K562 (cell line): ENCODE measurements around the gene HTR2C. TPM values are rescaled to one million over a fixed set of nuclear protein-coding genes. Genes with fewer than 3 reads are reported as not detected.

Experiments used
- ATAC-seq: fragments of 200-7000 bp; cut with Tn5 transposase; 3 replicates; pipeline ENCODE4 v1.9.1; 2020; ENCODE audit warnings: moderate library complexity
- BruUV-seq: library from RNA; stranded (reverse); fragments of 400-500 nt; replicated peaks from 2 replicates; lab custom pipeline; 2021; lab: Mats Ljungman, UMichigan
- CTCF ChIA-PET: fragments of 300-600 bp; formaldehyde crosslinking; extraction: SDS; loops from one replicate; lab custom pipeline; 2021; ENCODE audit warnings: low intra/inter-chr PET ratio; lab: Yijun Ruan, JAX
- POLR2A ChIA-PET: fragments of 300-600, 350-650 bp; sonication (Branson Sonifier 250); formaldehyde crosslinking; extraction: SDS; loops from one replicate; lab custom pipeline; 2021; ENCODE audit warnings: antibody characterized with exemption, inconsistent platforms; lab: Yijun Ruan, JAX
- DNase-seq, 4 experiments: peaks; one replicate each; pipeline versions ENCODE4 v3.0.0 to v3.0.0-alpha.2; 2011 to 2018; ENCODE audit warnings: low spot score in 3 of 4, mixed read lengths in 3 of 4; ENCODE audit errors: extremely low read depth in 1 of 4
- FAIRE-seq: peaks from 2 replicates; lab custom pipeline; 2011; peaks lifted over from hg19 to GRCh38; lab: Jason Lieb, UNC
- H2AFZ ChIP-seq: 2 replicates; pipeline ENCODE4 v1.6.0; 2011; ENCODE audit warnings: low read depth, low read length, control low read depth, inconsistent platforms
- H3K27ac ChIP-seq: fragments of 200-600 bp; 3 replicates; pipeline ENCODE4 v1.8.0; 2011; ENCODE audit warnings: low read depth, mild to moderate bottlenecking, control low read depth, inconsistent platforms, low read length, moderate library complexity, mixed read lengths; ENCODE audit errors: extremely low read depth
- H3K27me3 ChIP-seq, 2 experiments: fragments of 300-600 bp in 1 of 2; 2 replicates in 1 of 2; 3 replicates in 1 of 2; pipeline versions ENCODE4 v1.6.0 to v1.8.0; 2011; ENCODE audit warnings: inconsistent platforms in 2 of 2, low read length in 2 of 2, mild to moderate bottlenecking in 1 of 2, mixed read lengths in 1 of 2, moderate library complexity in 1 of 2; ENCODE audit not compliant: control insufficient read depth in 2 of 2, insufficient read depth in 2 of 2
- H3K36me3 ChIP-seq: fragments of 300-600 bp; 3 replicates; pipeline ENCODE4 v1.8.0; 2011; ENCODE audit warnings: mild to moderate bottlenecking, low read length, inconsistent platforms; ENCODE audit not compliant: control insufficient read depth, insufficient read depth
- H3K4me1 ChIP-seq, 2 experiments: fragments of 200-600 bp in 1 of 2; replicated peaks in 1 of 2; 2 replicates in 1 of 2; 3 replicates in 1 of 2; pipeline versions ENCODE4 v1.5.1 to v1.8.0; 2011; ENCODE audit warnings: inconsistent platforms in 2 of 2, low read length in 2 of 2, mild to moderate bottlenecking in 1 of 2, mixed read lengths in 1 of 2, moderate library complexity in 1 of 2; ENCODE audit not compliant: control insufficient read depth in 2 of 2, insufficient read depth in 2 of 2
- H3K4me2 ChIP-seq: 2 replicates; pipeline ENCODE4 v1.6.1; 2011; ENCODE audit warnings: low read length, control low read depth, inconsistent platforms, mixed read lengths; ENCODE audit not compliant: insufficient read depth
- H3K4me3 ChIP-seq: fragments of 200-600 bp; sonication (generic), shearing (Covaris generic); 2 replicates; pipeline ENCODE4 v1.5.1; 2016; ENCODE audit warnings: control low read depth, inconsistent platforms
- H3K79me2 ChIP-seq: fragments of 200-600 bp; 3 replicates; pipeline ENCODE4 v1.8.0; 2011; ENCODE audit warnings: low read length, inconsistent platforms; ENCODE audit not compliant: control insufficient read depth, insufficient read depth
- H3K9ac ChIP-seq, 2 experiments: 2 replicates each; pipeline versions ENCODE4 v1.6.0 to v1.6.1; 2011; ENCODE audit warnings: low read depth in 2 of 2, low read length in 2 of 2, control low read depth in 1 of 2, inconsistent platforms in 1 of 2, mild to moderate bottlenecking in 1 of 2, mixed read lengths in 1 of 2; ENCODE audit not compliant: insufficient read depth in 1 of 2
- H3K9me1 ChIP-seq: one replicate; pipeline ENCODE4 v1.6.0; 2011; ENCODE audit warnings: inconsistent platforms, mild to moderate bottlenecking, low read length, moderate library complexity; ENCODE audit not compliant: control insufficient read depth, insufficient read depth
- H3K9me3 ChIP-seq: replicated peaks from 2 replicates; pipeline ENCODE4 v1.5.1; 2011; ENCODE audit warnings: low read depth, low read length, inconsistent platforms; ENCODE audit not compliant: control insufficient read depth, insufficient read depth
- H4K20me1 ChIP-seq: replicated peaks from 2 replicates; pipeline ENCODE4 v1.6.1; 2011; ENCODE audit warnings: low read length, inconsistent platforms, mixed read lengths; ENCODE audit not compliant: control insufficient read depth, insufficient read depth
- BDP1 ChIP-seq: IDR thresholded peaks from 3 replicates; pipeline ENCODE4 v1.6.1; 2011; ENCODE audit not compliant: insufficient read length, insufficient read depth
- EWSR1 ChIP-seq: fragments of 450-650 bp; IDR thresholded peaks from 2 replicates; pipeline ENCODE4 v1.6.1; 2018; ENCODE audit warnings: borderline replicate concordance, mild to moderate bottlenecking, low read depth, moderate library complexity; ENCODE audit not compliant: partially characterized antibody
- GATAD2A ChIP-seq: fragments of 450-650 bp; IDR thresholded peaks from 2 replicates; pipeline ENCODE4 v1.6.1; 2017
- NCOA6 ChIP-seq: fragments of 450-650 bp; IDR thresholded peaks from 2 replicates; pipeline ENCODE4 v1.6.1; 2017; ENCODE audit warnings: mild to moderate bottlenecking
- POLR2AphosphoS2 ChIP-seq: IDR thresholded peaks from 2 replicates; pipeline ENCODE4 v1.6.1; 2012; ENCODE audit warnings: low read length, improper control_type of control experiment
- RB1 ChIP-seq: fragments of 450-650 bp; IDR thresholded peaks from 2 replicates; pipeline ENCODE4 v1.6.1; 2017; ENCODE audit warnings: low read depth, mild to moderate bottlenecking
- TAF15 ChIP-seq: fragments of 200-400 bp; formaldehyde crosslinking; IDR thresholded peaks from 2 replicates; pipeline ENCODE4 v1.6.1; 2017; ENCODE audit warnings: mild to moderate bottlenecking, low read depth, low read length, moderate library complexity
- ZBTB1 ChIP-seq: sonication (generic); formaldehyde crosslinking; IDR thresholded peaks from 2 replicates; pipeline ENCODE4 v1.8.1; 2023; ENCODE audit warnings: missing genetic modification reagents, low read depth, mild to moderate bottlenecking, borderline replicate concordance
- ZNF146 ChIP-seq: IDR thresholded peaks from one replicate; pipeline ENCODE4 v1.6.1; 2018; ENCODE audit warnings: missing compliant biosample characterization; ENCODE audit not compliant: unreplicated experiment
- ZNF507 ChIP-seq: conservative IDR thresholded peaks from 2 replicates; pipeline ENCODE4 v1.6.1; 2017; ENCODE audit warnings: missing genetic modification characterization, missing compliant biosample characterization
- WGBS: fragments of 100-300 bp; shearing (Covaris generic); methylation state at CpG from one replicate; pipeline ENCODE4 v1.1.6; 2016; ENCODE audit warnings: low coverage, mixed read lengths; ENCODE audit not compliant: insufficient coverage; ENCODE audit errors: missing lambda C conversion rate; 5-methylcytosine and 5-hydroxymethylcytosine counted together
- in situ Hi-C: fragments of 300-500 bp; cut with MboI; formaldehyde crosslinking; loops from 4 replicates; pipeline ENCODE4 v1.15.0; 2018; ENCODE audit warnings: inconsistent platforms, mixed read lengths
- intact Hi-C: fragments of 100-400 bp; cut with micrococcal nuclease; formaldehyde crosslinking; loops from 2 replicates; pipeline ENCODE4 v1.14.2; 2022
- polyA plus RNA-seq, 8 experiments: library from polyadenylated mRNA; depleted of rRNA in 4 of 8; stranded (reverse) in 5 of 8; unstranded in 3 of 8; fragments of >200 nt; fragmentation: Nextera tagmentation in 2 of 8; fragmentation: Illumina TruSeq in 1 of 8; extraction: Ambion mirVana in 2 of 8; extraction: Trizol in 1 of 8; gene quantifications; 2 replicates each; pipeline versions ENCODE4 v1.2.1 to v1.2.3, GENCODE V29; 2011 to 2014; ENCODE audit warnings: inconsistent platforms in 1 of 8, missing spikeins in 1 of 8
- total RNA-seq, 7 experiments: library from RNA; depleted of rRNA in 6 of 7; stranded (reverse); fragments of >200 nt in 6 of 7; fragmentation: Illumina TruSeq in 2 of 7; extraction: Trizol in 2 of 7; gene quantifications; 2 replicates each; pipeline versions ENCODE4 v1.2.1 to v1.2.3, GENCODE V29; 2011 to 2021; ENCODE audit warnings: low replicate concordance in 1 of 7
- TF ChIP-seq, protein P1 (sequence below): sonication (generic); formaldehyde crosslinking; IDR thresholded peaks from 2 replicates; pipeline ENCODE4 v1.9.0; 2022; ENCODE audit warnings: mild to moderate bottlenecking, missing genetic modification reagents
- TF ChIP-seq, protein P2 (sequence below): fragments of 450-650 bp; formaldehyde crosslinking; IDR thresholded peaks from 2 replicates; pipeline ENCODE4 v1.4.0; 2020; ENCODE audit warnings: mild to moderate bottlenecking, moderate library complexity

HTR2C gene
- total and polyA plus RNA-seq, 9 of the 15 experiments (the other 6 are each of a cell fraction or from before 2014, with no cell fraction given) = 0.04 to 0.22 (median 0.10) TPM

DNA sequence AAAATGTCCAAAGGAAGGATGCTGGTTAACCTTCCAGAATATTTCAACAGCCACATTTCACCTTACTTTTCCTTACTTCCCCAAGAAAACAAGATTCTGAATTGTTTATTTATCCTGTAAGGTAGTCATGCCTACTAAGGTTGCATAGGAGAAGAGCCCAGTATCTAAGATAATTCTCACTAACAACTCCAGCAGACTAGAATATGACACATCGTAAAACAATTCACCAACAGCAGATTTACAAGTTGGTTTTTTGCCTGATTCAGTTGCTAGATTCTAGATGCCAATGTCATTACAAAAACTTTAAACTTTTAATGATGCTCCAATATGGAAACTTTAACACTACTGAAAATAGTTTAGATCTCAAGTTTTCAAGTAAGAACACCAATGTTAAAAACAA lies 257.2 kb downstream of the HTR2C start:
- intact Hi-C loops = no loop called here
- no peaks in the 10 kb centered on the region for H3K79me2 ChIP-seq
- no peaks in the 10 kb centered on the region for H3K36me3 ChIP-seq

More for the DNA sequence above, 257.2 kb downstream of the HTR2C start:
- H3K4me1 ChIP-seq = no peaks in the 10 kb centered on the region
- H3K9me1 ChIP-seq = no peaks in the 10 kb centered on the region
- in situ Hi-C loops = no loop called here
- no peaks in the 10 kb centered on the region for H3K9me3 ChIP-seq
- no TSS peak for BruUV-seq
- ChIA-PET CTCF (no interaction called here), POLR2A (no interaction called here)
- FAIRE-seq = no peak
- DNase-seq = no peak
- ATAC-seq = no peak
- H3K4me2 ChIP-seq = no peak overlapping the region
- H3K27me3 ChIP-seq = no peaks in the 10 kb centered on the region
- TF ChIP-seq POLR2AphosphoS2 = no peak
- no peak for TF ChIP-seq ZNF507 (tag)
- no peak for TF ChIP-seq NCOA6
- TF ChIP-seq ZBTB1 (CRISPR knock-in tag) = no peak
- TF ChIP-seq RB1 = no peak
- no peak for TF ChIP-seq GATAD2A
- no peak for TF ChIP-seq ZNF146
- TF ChIP-seq, protein P1, sequence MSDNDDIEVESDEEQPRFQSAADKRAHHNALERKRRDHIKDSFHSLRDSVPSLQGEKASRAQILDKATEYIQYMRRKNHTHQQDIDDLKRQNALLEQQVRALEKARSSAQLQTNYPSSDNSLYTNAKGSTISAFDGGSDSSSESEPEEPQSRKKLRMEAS (CRISPR knock-in tag) = no peak
- no peak for TF ChIP-seq BDP1
- no peak for TF ChIP-seq TAF15
- TF ChIP-seq EWSR1 = no peak
- TF ChIP-seq, protein P2, sequence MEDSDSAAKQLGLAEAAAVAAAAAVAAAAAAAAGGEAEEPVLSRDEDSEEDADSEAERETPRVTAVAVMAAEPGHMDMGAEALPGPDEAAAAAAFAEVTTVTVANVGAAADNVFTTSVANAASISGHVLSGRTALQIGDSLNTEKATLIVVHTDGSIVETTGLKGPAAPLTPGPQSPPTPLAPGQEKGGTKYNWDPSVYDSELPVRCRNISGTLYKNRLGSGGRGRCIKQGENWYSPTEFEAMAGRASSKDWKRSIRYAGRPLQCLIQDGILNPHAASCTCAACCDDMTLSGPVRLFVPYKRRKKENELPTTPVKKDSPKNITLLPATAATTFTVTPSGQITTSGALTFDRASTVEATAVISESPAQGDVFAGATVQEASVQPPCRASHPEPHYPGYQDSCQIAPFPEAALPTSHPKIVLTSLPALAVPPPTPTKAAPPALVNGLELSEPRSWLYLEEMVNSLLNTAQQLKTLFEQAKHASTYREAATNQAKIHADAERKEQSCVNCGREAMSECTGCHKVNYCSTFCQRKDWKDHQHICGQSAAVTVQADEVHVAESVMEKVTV (CRISPR knock-in tag) = no peak
- H3K27ac ChIP-seq = no peak overlapping the region
- H2AFZ ChIP-seq = no peak overlapping the region
- 0% methylated on average over 1 of the region's 1 CpG for WGBS
- H3K4me3 ChIP-seq = no peak overlapping the region
- no peak overlapping the region for H3K9ac ChIP-seq
- H4K20me1 ChIP-seq = no peaks in the 10 kb centered on the region
